Measurements from ENCODE around the gene CDH22.
A peak's percentile ranks its signal among the peaks of the same experiment; 100 is the strongest.

The CDH22 gene

DNA sequence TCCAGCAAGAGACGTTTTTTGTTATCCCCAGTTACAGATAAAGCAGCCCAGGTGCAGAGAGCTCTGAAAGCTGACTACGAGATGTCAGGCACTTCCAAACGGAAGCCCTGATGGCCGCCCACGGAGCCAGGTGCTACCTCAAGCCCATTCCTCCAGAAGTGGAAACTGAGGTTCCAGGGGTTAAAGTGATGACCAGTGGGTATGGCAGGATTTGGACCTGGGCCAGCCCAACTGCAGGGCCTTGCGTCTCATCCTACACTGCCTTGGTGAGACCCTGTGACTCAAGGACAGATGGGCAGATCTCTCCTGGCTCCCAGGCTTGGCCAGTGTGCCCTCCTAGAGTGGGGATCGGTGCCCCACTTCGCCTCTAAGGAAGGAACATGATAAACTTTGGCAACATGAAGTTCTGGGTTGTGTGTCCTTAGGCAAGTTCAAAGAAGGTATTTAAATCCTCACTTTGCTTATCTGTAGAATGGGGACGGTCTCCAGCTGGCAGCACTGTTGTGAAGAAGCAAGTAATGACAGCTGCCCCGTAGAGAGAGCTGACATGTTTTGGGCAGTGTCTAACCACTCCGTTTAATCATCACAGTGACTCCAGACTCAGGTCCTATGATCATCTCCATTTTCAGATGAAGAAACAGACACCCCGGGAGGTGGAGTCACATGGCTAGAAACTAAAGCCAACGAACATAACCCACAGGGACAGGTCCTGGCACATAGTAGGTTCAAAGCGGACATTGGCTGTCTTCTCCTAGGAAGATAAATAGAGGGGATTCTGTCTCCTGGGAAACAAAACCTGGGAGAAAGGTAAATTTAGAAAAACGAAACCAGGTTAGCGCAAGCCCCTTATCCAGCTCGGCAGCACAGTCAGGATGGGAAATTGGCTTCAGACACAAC, 34.4 kb upstream of the CDH22 start:
- DNase-seq, result no peak

DNA sequence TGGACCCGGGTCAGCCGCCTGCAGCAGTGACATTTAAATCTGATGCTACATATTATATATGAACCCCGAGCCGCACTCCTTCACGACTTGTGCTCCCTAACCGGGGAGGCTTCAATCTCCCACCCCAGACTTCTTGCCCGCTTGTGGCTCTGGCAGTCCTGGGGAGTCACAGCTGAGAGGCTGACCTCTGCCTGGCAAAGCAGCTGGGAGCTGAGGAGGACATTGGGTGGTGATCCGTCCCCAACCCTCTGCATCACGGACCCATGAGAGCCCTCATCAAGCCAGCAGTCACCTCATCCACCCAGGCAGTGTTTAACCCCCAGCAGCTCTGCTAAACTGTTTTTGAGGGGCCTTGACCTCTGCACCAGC, 33.7 kb upstream of the CDH22 start:
- no peak for DNase-seq

DNA sequence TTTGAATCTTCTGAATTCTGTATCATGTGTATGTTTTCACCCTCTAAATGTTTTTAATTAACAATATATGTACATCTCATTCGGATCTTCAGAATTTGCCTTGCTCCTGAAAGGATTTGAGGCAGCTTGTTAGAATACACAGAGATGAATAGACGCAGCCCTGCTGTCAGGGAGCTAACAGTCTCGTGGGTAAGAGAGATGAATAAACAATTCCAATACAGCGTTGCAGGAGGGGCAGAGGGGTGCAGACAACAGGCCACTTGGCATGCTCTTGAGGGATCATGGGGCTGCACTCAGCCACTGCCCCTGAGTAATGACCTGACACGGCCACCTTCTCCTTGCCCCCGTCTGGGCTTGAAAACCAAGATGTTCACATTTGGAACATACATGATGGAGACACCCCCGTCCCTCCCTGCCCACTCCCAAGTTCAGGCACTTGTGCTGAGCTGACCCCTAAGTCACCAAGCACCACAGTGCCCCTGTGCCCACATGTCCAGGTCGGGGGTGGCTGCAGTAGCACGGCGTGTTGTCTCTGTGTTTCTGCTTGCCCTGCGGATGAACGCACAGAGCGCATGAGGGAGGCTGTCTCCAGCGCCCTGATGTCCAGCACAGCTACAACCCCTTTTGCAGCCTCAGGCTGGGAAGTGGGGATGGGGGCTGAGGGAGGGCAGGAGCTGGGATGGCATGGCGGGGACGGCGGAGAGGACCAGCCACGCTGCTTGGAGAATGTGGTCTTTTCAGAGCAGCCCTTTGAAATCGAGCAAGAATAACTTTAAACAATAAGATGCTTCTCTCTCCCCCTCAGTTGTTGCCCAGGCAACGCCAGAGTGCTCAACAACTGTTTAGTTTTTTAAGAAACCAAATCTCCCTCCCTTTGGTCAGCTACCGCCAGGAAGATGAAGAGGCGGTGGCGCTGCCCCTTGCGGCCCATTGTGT, 33.0 kb upstream of the CDH22 start:
- no peak for DNase-seq

DNA sequence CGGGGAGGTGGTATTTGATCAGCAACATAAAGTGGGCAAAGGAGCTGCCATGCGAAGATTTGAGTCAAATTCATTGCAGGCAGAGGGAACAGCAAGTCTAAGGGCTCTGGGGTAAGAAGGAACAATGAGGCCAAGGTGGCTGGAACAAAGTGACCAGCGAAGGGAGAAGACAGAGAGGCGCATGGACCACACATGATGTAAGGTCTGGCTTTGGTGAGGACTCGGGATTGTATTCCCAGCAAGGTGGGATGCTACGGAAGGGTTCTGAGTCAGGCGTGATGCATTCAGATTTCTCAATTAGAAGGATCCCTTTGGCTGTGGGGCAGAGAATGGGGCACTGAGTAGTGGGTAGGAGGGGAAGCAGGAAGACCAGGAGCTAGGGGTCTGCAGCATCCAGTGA, 30.7 kb upstream of the CDH22 start:
- DNase-seq, result no peak

DNA sequence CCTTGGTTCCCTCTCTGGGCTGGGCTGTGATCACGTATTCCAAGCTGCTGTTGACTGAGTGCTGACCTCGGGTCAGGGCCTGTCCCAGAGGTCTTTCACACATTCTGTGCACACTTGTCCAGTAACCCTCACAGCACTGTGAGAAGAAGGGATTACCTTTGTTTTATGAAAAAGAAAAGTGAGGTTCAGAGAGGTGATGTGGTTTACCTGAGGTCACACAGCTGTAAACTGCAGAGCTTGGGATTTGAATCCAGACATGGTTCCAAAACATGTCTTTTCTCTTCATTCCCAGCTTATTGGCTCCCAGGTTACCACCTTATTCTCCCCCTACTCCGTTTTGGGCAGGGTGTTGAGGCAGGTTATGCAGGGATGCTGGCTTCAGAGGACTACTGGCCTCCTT, 28.4 kb upstream of the CDH22 start:
- DNase-seq, result no peak

DNA sequence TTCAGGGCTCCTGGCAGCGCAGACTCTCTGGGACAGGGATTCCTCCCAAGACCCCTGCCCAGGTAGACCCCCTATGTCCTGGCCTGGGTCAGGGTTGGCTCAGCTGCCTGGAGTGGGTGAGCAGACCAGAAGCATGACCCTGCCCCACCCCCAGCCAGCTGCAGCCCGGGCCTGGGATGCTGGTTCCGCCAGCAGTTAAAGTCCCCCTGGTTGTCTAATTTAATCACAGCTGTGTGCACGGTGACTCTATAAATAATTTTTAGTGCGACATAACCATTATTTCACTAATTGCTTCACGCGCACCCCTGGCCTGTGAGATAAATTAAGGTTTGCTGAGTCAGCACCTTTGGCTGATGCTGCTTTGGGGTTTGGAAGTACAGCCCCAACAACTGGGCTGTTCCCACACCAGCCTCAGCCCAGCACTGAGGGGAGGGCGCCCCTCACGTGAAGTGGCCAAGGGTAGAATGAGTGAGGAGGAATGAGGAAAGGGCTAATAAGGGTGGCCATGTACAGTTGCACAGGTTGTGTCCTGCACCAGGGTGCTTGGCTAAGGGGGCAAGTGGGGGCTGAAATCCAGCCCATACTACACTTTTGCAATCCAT, 26.1 kb upstream of the CDH22 start:
- DNase-seq, result no peak

DNA sequence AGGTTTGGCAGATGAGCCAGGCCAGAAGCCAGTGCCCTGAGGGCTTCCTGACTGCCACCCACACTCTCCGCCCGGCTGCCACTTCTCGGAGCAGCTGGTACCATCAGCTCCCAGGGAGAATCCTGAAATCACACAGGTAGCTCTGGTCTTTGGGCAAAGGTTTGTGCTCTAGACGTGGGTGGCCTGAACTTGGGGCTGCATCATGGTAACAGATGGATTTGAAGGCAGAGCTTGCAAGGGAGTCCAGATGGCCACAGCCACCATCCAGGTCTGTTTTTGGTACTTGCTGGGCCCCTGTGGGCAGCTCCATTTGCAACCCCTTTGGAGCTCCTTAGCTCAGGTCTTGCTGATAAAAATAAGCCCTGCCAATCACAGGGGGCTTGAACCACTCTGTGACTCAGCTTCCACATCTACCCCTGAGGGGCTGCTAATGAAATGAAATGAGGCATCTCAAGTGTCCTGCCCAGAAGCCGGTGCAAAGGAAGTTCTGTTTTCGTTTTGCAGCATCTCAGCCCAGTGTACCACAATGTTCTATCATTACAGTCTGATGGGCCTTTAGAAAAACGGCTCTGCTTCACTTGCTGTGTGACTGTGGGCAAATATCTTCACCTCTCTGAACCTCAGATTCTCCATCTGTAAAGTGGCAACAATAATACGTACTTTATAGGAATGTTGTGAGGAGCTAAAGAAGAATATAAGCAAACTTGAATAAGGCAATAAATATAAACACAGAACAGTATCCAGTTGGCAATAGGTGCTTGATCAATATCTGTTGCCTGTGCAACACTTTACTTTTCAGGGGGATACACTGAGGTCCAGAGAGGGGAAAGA, 25.1 kb upstream of the CDH22 start:
- no peak for DNase-seq

DNA sequence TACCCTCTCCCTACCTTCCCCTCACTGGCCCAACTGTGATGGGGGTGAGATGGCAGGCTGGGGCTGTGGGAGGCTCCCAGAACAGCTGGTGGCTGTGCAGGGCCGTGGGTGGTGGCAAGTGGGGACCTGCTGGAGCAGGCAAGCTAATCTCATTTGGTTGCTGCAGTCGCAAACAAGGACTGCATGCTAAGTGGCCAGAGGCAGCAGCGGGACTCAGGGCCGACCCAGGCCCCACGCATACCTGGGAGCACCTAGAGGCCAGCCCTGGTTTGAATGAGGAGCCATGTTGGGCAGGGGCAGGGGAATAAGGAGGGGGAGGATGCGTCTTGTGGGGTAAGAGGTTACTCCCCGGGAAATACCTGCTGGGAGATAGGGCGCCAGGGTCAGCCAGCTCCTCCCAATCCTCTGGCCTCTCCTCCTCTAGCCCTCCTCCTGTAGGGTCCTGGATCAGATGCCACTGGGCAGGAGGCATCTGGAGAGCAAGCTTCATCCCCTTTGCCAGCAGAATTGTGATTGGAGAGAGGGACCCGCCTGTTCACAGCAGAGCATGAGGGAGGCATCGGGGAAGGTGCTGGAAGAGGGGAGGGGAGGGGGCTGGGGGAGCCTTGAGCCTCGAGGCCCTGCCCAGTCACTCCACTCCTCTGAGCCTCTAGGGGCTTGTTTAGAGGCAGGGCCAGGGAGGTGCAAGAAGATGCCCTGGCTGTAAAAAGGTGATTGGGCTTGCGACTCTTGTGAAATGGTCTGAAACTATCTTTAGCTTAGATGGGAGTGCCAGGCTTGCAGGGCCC, 24.3 kb upstream of the CDH22 start:
- no peak for DNase-seq

DNA sequence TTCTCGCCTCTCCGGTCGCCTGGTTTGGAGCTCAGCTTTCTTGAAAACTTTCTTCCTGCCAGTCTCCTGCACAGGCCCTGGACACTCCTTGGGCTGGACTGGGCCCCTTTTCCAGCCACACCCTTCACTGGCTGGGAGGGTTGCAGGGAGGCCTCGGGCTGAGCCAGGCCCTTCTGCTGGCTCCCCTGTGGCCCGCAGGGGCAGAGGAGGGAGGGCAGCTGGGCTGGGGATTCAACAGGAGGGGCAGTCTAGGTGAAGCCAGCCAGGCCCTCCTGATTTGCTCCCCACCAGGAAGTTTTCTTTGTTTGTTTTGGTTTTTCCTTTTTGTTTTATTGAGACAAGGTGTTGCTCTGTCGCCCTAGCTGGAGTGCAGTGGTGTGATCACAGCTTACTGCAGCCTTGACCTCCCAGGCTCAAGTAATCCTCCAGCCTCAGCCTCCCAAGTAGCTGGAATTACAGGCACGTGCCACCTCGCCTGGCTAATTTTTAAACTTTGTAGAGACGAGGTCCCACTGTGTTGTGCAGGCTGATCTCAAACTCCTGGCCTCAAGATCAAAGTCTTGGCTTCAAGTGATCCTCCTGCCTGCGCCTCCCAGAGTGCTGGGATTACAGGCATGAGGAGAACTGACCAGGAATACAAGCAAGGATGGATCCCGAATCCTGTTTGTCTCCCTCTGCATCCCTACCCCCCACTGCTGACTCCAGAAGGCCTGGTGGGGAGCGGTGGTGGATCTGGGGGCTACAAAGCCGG, 23.5 kb upstream of the CDH22 start:
- DNase-seq, result no peak

DNA sequence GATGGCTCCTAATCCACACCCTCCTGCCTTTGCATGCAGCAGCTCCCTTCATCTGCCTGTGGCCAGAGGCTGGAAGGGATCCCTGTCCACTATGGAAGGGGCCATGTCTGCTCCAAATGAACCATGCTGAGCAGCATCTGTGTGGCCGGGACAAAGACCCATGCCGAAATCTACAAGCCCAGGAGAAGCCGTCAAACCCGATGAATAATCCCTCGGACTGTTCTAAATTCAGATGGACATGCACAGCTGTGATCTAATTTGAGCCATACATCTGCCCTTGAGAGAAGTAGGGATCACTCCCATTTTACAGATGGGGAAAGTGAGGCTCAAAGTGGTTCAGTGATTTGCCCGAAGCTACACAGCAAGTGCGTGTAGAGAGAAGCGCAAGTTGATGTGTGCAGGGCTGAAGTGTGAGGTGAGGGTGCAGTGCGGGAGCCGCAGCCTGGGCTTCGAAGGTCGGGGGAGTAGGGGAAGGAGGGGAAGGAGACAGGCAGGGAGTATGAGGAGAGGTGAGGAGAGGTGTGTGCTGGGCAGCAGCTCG, 22.6 kb upstream of the CDH22 start:
- DNase-seq, result no peak

DNA sequence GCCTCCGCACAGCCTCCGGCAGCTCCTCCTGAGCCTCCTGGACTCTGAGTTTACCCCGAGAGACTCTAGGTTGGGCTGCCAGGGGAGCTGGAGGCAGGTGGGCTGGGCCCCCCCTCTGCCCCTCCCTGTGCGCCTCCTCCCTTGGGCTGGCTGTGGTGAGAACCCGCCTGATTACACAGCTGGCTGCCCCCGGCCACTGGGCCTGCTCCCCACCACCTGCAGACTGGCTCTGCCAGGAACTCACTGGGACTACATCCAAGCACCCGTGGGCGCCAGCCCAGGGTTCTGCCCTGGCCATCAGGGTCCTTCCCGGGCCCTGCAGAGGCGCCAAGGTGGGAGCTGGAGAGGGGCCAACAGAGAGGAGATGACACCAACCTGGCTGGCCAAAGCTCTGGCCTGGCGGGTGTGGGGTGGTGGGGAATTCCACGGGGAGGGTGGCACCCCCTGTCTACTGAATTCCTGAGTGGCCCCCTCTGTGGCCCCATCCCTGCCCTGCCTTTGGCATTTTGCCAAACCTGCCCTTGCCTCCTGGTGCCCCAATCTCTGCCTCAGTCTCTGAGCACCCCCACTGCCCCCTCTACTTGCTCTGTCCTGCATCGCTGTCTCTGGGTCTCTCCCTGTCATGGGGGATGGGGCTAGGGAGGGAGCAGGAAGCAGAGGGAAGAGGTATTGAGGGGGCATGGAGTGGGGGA, 21.9 kb upstream of the CDH22 start:
- no peak for DNase-seq

DNA sequence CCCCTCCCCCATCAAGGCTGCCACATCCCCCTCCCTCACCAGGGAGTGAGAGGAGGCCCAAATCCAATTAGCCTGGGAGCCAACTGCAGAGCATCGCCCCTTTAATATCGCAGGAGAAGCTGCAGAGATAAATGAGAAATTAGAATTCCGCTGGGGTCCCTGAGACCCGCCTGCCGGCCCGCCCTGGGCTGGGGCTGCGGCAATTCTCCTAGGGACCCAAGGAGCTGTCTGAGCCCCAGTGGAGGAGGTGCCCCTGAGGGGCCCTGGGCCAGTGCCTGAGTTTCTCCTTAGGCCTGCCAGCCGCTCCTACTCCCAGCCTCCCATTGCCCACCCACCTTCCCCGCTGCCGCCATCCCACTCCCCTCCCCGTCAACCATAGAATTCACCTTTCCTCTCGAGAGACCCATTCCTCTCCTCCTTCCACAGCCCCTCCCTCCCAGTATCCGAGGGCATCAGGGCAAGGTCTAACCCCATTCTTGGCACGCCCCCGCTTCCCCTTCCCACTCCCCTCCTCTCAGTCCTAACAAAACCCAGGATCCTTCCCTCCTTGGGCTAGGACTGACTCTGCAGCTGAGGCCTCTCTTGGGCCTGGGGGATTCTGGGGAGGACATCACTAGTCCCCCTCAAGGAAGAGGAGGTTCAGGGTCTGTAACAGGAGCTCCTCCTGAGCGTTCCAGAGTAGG, 20.0 kb upstream of the CDH22 start:
- no peak for DNase-seq

DNA sequence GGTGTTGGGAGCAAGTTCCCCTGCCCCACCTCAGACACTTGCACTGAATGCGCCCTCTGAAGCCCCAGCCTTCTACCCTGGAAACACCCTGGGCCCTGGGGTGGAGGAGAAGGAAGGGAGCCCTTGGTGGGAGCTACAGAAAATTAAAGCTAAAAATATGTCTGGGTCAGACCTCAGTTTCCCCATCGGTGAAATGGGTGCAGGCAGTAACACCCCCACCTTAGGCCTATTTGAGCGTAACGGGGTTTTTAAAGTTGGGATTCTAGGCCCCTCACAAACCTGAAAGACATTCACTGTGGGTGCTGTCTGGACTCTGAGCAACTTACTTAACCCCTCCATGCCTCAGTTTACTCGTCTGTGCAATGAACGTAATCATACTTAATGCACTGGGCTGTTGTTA, 19.3 kb upstream of the CDH22 start:
- no peak for DNase-seq

DNA sequence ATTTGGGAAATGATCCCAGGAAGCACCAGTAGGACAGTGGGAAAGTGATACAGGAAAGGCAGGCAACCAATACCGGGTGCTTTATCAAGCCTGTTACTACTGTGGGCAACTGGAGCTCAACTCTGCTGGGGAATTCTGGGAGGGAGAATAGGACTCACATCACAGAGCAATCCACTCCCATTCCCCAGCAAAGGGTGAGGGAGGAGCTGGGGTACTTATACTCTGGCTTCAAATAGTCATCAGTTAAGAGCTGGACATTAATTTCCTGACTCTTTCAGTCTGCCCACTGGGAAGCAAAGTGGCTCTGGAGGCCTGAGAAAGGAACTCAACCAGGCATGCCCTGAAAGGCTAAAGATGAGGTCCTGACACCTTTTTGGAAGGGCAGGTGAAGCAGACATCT, 17.5 kb upstream of the CDH22 start:
- peak; percentile 39 for DNase-seq

DNA sequence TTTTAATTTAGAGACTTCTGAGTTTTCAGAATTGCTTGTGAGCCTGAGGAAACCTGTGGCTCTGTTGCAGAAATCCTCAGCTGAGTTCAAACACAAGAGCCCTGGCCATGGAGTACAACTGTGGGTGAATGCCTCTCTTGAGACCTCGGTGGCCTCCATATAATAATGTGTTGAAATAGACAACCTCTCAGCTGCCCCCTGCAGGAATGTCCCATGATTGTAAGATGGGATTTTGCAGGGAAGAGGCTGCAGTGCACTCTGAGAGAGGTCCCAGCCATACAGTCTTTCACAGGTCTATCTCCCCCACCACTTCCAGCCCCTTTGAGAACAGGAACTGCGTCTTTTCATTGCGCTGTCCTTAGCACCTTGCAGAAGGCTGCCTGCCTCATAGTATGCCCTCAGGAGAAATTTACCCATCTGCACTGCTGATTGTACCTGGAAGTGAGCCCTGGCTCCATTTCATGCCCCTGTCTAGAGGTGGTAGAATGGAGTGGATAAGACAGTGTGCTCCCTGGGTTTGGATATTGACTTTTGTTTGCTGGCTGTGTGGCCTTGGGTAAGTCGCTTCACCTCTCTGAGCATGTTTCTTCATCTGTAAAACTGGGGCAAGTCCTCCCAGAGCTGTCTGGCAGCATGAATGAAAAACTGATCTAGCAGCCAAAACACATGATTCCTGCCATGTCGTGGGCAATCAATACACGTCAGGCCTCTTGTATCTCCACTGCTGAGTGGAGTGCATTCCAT, 16.8 kb upstream of the CDH22 start:
- DNase-seq, result no peak

DNA sequence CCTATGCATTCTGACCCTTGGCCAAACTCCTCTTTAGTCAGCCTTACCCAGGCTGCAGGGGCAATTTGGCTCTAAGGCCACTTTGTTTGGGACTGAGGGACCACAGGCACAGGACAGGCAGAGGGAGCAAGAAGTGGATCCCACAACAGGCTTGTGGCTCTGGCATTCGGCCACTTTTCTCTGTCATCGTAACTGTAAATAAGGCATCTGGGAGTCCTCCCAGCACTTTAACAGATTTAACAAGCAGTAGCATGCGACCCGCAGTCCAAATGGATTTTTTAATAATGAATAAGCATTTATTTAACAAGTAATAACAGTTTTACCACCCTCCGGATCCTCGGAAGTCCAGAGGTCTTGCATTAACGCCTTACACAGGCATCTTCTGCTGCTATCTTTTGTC, 16.1 kb upstream of the CDH22 start:
- no peak for DNase-seq

DNA sequence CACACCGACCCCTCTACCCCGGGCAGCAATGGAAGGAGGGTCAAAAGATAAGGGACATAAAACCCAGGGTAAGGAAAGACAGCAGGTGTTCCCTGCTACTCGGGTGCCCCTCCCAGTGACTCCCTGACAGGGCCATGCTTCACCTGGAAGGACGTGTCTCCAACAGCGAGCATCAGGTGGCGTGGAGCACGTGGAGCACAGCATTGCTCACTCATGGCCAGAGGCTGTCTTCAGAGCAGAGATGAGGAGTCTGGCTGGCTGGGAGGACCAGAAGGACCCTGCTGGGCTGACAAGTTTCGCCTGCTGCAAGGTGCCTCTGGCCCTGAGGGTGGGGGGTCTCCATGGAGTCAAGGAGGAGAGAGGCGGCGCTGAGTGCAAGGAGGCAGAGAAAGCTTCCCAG, 15.3 kb upstream of the CDH22 start:
- no peak for DNase-seq

DNA sequence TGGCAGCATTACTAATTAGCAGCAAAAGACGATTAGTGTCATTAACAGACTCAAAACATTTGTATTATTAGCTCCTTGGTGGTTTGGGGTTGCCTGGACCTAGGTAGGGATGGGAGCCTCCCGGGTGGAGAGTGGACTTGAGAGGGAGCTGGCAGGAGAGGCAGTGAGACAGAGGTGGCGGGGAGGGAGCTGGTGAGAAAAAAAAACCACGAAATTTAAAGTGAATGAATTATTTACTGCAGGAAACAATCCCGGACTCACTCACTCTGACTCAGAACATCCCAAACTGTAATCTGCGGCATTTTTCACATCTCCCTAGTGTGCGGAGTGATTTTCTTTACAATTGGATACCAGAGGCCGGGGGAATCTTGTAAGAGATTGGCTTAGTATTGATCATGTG, 14.3 kb upstream of the CDH22 start:
- DNase-seq, result no peak

DNA sequence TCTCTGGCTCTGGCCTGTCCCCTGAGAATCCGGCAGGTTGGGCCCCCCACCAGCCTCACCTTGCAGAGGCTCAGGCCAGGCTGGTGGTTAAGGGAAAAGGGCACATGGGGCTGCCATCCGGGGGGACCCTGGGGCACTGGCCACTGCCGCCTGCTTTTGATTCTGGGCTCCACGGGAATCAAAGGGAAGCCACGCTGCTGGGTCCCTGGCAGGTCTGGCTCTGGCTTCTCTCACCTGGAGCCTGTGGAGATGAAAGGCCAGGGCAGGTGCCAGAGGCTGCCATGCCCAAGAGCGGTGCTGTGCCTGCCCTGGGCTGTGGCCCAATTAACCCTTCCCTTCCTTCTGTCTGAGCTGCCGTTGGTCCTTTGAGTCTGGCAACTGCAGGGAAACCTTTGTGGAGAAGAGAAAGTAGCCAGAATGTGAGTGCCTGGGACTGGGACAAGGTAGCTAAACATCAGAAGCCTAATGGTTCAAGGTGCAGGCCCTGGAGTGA, 9.4 kb upstream of the CDH22 start:
- no peak for DNase-seq
